Kidney (tissue), 14 donors: ENCODE data around the gene PTPRN. TPM values are rescaled to one million over a fixed set of nuclear protein-coding genes. Genes with fewer than 3 reads are reported as not detected.

Experiments
- DNase-seq, 5 donors: peaks; one replicate each; pipeline ENCODE4 v3.0.0-alpha.2; 2013 to 2020
- FAIRE-seq: peaks from 2 replicates; lab custom pipeline; 2012; peaks lifted over from hg19 to GRCh38; lab: Jason Lieb, UNC
- H3K27ac ChIP-seq, 2 donors: one replicate each; pipeline ENCODE4 v1.7.0; 2013; ENCODE audit warnings: low read depth in 2 of 2, low read length in 2 of 2, inconsistent platforms in 1 of 2
- H3K27me3 ChIP-seq: one replicate; pipeline ENCODE4 v1.7.1; 2013; ENCODE audit warnings: low read length, inconsistent platforms; ENCODE audit not compliant: control insufficient read depth, insufficient read depth
- H3K36me3 ChIP-seq, 3 donors: one replicate each; pipeline versions ENCODE4 v1.7.0 to v1.7.1; 2013; ENCODE audit warnings: low read length in 3 of 3, control low read depth in 1 of 3, inconsistent platforms in 1 of 3; ENCODE audit not compliant: insufficient read depth in 3 of 3, control insufficient read depth in 2 of 3
- H3K4me1 ChIP-seq, 3 donors: one replicate each; pipeline versions ENCODE4 v1.7.0 to v1.7.1; 2013; ENCODE audit warnings: low read length in 3 of 3, inconsistent platforms in 1 of 3, low read depth in 1 of 3; ENCODE audit not compliant: control insufficient read depth in 2 of 3, insufficient read depth in 2 of 3
- H3K4me3 ChIP-seq, 3 donors: one replicate each; pipeline versions ENCODE4 v1.7.0 to v1.8.1; 2013; ENCODE audit warnings: low read length in 3 of 3, control low read depth in 1 of 3, inconsistent platforms in 1 of 3
- H3K9ac ChIP-seq, 3 donors: one replicate each; pipeline versions ENCODE4 v1.7.0 to v1.7.1; 2013; ENCODE audit warnings: low read length in 3 of 3, control low read depth in 1 of 3, inconsistent platforms in 1 of 3
- H3K9me3 ChIP-seq, 3 donors: one replicate each; pipeline versions ENCODE4 v1.7.0 to v1.7.1; 2013; ENCODE audit warnings: low read length in 3 of 3, control low read depth in 1 of 3, inconsistent platforms in 1 of 3; ENCODE audit not compliant: control insufficient read depth in 2 of 3, insufficient read depth in 1 of 3
- intact Hi-C: fragments of 100-400 bp; cut with DNase I; formaldehyde crosslinking; loops from one replicate; pipeline ENCODE4 v1.11.1; 2022
- polyA plus RNA-seq: library from polyadenylated mRNA; stranded (reverse); fragments of 350-450 nt; fragmentation: Illumina TruSeq; extraction: RNeasy Lipid Tissue Mini Kit (QIAGEN cat#74804); gene quantifications from one replicate; pipeline ENCODE4 v1.2.3, GENCODE V29; 2014; ENCODE audit warnings: low read depth, low replicate concordance; ENCODE audit not compliant: insufficient read depth
- total RNA-seq: library from RNA; stranded (reverse); fragmentation: NEBNext Ultra II Directional; extraction: Animal tissue kit (Norgen Biotek cat#: 25700); gene quantifications from one replicate; pipeline ENCODE4 v1.2.1, GENCODE V29; 2021
- TF ChIP-seq, protein P1 (sequence below): IDR thresholded peaks from 3 replicates; pipeline ENCODE4 v1.5.1; 2012; ENCODE audit warnings: mild to moderate bottlenecking, moderate library complexity, borderline replicate concordance; ENCODE audit not compliant: insufficient read depth; ENCODE audit errors: extremely low read depth
- donor health status: control.
- donor health status: control.
- donor health status: control.
- donor health status: control.
- donor health status: control.
- donor health status: DM: yes; HTN: yes; CAD: no.
- donor health status: Normal renal cell carcinoma (clear cell type).

Gene PTPRN
- total and polyA plus RNA-seq, 2 donors from 2014 or later, result not detected

DNA sequence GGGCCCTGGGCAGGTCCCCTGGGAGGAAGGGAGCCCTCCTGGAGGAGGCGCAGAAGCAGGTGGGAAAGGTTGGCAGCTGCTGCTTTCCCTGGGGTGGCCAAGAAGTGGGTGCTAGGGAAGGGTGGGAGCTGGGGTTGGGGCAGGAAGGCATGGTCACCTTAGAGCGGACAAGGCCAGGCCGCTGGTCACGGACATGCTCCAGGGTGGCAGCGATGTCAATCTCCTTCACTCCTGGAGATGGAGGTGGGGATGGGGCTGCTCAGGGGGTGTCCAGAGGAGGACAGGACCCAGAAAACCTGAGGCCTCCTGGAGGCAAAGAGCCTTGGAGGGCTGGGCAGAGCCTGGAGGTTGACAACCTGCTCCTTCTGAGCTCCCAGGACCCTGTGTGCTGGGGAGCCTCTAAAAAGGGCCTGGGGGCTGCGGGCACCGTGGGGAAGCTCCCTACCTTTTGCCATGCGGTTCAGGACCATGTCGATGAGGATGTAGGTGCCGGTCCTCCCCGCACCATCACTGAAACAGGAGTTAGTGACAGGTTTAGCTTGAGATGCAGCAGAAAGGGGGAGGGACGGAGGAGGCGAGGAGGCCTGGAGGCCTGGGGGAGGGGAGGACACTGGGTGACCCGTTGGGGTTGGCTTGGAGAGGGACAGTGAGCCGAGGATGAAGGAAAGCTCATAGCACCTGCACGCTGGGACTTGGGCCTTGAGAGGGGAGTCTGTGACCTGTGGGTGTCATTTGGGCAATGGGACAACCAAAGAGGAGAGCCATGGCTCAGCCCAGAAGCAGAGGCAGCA, 18.6 kb downstream of the PTPRN start:
- H3K36me3 ChIP-seq, result no peaks in the 10 kb centered on the region
- H3K4me3 ChIP-seq, result no peak overlapping the region
- no peak overlapping the region for H3K27ac ChIP-seq
- peaks cover 0 to 12% (median 3%) of the 10 kb centered on the region in 3 donors for H3K4me1 ChIP-seq
- no peak overlapping the region for H3K9ac ChIP-seq
- intact Hi-C loops, result no loop called here
- no peaks in the 10 kb centered on the region for H3K9me3 ChIP-seq
- H3K27me3 ChIP-seq, result no peaks in the 10 kb centered on the region
- TF ChIP-seq, protein P1, sequence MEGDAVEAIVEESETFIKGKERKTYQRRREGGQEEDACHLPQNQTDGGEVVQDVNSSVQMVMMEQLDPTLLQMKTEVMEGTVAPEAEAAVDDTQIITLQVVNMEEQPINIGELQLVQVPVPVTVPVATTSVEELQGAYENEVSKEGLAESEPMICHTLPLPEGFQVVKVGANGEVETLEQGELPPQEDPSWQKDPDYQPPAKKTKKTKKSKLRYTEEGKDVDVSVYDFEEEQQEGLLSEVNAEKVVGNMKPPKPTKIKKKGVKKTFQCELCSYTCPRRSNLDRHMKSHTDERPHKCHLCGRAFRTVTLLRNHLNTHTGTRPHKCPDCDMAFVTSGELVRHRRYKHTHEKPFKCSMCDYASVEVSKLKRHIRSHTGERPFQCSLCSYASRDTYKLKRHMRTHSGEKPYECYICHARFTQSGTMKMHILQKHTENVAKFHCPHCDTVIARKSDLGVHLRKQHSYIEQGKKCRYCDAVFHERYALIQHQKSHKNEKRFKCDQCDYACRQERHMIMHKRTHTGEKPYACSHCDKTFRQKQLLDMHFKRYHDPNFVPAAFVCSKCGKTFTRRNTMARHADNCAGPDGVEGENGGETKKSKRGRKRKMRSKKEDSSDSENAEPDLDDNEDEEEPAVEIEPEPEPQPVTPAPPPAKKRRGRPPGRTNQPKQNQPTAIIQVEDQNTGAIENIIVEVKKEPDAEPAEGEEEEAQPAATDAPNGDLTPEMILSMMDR, result no peak
- DNase-seq (peak in 1 of 5 donors; percentile 33), FAIRE-seq (no peak)

DNA sequence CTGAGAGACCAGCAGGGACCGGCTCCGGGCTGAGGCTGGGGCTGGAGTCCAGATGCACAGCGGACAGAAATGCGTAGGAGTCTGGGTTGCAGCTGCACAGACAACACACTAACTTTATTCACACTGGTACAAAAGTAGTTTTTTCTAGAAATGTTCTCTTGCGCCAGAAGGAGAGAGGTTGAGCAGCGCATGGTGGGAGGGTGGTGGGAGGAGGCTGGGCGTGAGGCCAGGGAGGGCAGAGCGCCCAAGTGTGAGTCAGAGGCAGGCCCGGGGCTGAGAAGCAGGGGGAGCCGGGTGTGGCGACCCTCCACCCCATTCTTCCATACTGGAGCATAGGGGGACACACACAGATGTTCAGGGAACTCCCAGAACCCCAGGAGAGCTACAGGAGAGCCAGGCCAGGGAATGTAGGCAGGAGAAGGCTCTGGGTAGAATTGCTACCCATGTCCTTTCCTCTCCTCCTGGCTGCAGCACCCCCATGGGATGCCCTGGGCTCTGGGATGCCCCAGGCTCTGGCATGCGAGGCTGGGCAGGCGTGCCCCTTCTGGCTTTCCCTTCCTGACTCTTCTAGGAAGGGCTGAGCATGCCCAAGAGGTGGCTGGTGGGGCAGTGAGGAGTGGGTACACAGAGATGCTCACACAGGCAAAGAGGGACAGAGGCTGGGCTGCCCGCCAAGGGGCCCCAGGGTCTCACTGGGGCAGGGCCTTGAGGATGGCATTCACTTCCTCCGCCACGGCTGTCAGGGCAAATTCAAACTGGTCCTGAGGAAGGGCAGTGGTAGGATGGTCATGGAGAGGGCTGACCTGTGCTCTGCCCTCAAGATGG, 19.5 kb downstream of the PTPRN start:
- TF ChIP-seq, protein P1, result no peak
- Histone ChIP-seq H3K27me3 (no peaks in the 10 kb centered on the region), H3K9ac (no peak overlapping the region), H3K27ac (peak overlapping the region in 1 of 2 donors; percentile 45), H3K9me3 (no peaks in the 10 kb centered on the region), H3K4me1 (peaks cover 0 to 9% (median 0%) of the 10 kb centered on the region in 3 donors), H3K4me3 (no peak overlapping the region), H3K36me3 (no peaks in the 10 kb centered on the region)
- DNase-seq (peak in 3 of 5 donors; percentile 47 to 87 (median 51)), FAIRE-seq (no peak)
- intact Hi-C loops, result loop anchor here (10.0 kb wide), 1 partner anchor 125 kb away; the partner anchor contains the start of gene NHEJ1

DNA sequence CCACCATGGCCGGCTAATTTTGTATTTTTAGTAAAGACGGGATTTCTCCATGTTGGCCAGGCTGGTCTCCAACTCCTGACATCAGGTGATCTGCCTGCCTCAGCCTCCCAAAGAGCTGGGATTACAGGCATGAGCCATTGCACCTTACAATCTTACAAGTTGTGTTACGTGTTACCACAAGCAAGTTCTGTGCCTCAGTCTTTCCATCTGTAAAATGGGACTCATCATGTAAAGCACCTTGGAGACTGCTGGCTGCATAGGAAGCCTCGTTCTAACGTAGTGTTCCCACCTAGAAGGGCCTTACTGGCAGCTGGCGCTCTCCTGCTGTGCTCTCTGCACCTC, 20.0 kb downstream of the PTPRN start:
- Histone ChIP-seq H3K4me3 (no peak overlapping the region), H3K4me1 (peaks cover 0 to 6% (median 0%) of the 10 kb centered on the region in 3 donors), H3K9ac (no peak overlapping the region), H3K36me3 (no peaks in the 10 kb centered on the region), H3K27ac (peak overlapping the region in 1 of 2 donors; percentile 45), H3K9me3 (no peaks in the 10 kb centered on the region), H3K27me3 (no peaks in the 10 kb centered on the region)
- TF ChIP-seq, protein P1, result no peak
- DNase-seq (no peak), FAIRE-seq (no peak)
- intact Hi-C loops, result loop anchor here (10.0 kb wide), 1 partner anchor 124 kb away; the partner anchor contains the start of gene NHEJ1
